Fibroblast of skin of right biceps (primary cell): Measurements from ENCODE around the gene P4HTM.
A peak's percentile ranks its signal among the peaks of the same experiment; 100 is the strongest.
"Not testable (repeated sequence)": the region's sequence is repeated elsewhere in the genome, so short reads cannot be mapped to it uniquely, and the experiment has no call there.

Source experiments
- DNase-seq: peaks from one replicate; pipeline ENCODE4 v3.0.0-alpha.2; 2013

The P4HTM gene

DNA sequence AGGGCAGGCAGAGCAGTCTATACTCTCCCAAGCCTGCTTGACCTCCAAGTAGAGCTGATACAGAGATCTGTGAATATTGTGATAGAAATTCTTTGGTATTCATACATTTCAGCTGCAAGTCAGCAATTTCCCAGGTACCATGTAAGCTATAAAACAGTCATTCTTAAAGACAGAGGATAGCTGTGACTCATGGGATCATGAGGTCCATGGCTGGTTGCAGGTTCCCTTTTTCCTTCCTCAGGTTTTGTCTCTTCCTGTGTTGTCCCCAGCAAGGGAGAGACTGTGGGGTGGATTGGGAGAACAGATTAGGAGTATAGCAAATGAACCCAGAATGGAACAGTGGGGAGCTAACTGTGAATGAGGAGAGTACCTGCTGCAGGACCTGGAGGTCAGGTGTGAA lies 5.4 kb upstream of the P4HTM start:
- no peak for DNase-seq

DNA sequence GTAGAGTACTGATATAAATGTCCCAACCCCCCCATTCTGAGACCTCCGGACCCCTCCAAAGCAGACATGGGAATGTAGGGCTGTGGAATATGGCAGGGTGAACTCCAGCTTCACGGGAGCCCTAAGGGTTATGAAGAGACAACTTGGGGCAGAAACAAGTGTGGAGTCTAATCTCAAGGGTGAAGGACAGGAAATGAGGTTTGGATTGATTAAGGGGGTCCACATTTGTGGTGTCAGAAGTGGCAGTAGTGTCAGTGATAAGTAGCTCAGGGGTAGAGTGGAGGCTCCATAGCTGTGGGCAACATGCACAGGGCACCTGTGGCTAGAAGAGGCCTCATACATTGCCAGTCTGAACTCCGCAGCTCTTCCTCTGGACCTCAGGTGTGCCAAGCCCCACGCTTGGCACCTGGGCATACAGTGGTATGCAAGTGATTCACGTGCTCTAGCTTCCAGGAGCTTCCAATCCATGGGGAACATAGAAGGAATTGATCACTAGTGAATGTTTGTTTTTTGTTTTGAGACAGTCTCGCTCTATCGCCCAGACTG lies 4.1 kb upstream of the P4HTM start:
- DNase-seq, result no peak

DNA sequence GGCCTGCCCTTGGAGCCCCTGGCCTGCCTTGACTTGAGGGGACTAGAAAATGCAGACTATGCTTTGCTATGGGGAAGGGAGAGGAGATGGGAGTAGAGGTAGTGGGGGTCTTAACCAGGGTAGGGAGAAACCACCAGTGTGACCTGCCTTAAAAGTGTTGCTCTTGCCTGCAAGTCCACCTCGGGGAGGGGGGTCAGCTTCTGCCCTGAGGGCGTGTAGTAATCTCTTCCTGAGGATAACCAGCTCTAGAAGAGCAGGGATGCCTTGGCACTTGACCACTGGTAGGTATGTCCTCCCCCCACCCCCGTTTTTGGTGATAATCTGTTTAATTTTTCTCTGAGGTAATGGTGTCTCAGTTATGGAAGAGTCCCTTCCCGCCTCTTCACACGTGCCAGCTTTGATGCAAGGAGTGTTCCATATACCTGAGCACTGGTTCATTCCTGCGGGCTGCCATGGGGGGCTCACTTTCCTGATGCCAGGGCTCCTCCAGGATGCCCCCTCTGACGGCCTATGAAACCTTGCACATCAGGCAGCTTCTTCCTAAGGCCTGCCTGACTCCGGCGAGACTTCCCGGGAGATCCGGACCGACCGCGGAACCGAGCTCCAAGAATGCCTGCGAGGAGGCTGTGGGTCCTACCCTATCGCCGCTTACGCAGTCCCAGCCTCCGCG lies 780 bp upstream of the P4HTM start:
- DNase-seq, result no peak

DNA sequence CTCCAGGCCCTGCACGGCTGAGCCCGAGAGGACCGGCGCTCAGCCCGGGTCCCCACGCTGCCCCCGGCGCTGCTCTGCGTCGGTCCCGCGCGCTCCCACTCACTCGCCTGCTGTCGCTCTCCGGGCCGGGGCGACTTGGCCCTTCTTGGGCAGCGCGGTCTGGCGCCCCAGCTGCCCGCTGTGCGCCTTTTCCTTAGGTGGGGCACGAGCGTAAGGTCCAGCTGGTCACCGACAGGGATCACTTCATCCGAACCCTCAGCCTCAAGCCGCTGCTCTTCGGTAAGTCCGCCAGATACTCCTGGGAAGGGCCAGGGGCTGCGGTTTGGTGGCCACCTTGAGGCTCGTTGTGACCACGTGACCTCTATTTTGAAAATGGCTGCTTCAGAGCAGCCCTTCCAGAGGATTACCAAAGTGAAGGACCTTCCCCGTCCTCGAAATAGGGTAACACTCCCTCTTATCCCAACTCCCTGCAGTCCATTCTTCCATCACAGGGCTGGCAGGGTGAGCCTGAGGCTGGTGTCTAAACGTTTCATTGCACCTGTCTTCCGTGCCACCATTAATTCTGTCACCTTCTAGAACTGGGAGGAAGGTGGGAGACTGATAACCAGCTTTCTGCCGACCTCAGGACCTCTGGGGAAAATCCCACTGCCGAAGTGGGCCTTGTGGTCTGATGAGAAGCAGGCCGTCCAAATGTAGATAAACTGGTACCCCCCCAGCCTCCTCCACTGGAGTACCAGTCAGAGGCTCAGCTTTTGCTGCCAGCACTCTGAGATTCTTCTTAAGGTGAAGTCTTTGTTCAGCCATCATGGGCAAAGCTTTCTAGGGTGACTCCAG lies 812 bp downstream of the P4HTM start:
- peak; percentile 14 for DNase-seq

DNA sequence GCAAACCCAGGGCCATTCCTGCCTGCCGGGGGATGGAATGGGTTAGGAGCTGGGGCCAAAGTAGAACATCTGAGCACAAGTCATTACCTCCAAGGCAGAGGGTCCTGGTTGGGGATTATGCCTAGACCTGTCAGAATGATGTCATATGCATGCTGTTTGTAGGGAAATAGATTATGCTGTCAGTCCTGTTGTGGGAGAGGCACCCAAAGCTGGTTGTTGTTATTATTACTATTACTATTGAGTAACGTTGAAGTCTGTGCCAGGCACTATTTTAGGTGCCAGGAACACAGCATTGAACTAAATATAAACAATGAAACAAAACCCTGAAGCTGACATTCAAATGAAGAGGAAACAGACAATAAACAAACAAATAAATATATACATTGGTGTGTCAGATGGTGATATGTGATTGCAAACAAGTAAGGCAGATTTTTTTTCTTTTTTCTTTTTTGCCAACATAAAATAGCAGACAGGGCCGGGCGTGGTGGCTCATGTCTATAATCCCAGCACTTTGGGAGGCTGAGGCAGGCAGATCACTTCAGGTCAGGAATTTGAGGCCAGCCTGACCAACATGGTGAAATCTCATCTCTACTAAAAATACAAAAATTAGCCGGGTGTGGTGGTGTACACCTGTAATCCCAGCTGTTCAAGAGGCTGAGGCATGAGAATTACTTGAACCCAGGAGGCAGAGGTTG lies 2.0 kb downstream of the P4HTM start:
- no peak for DNase-seq

DNA sequence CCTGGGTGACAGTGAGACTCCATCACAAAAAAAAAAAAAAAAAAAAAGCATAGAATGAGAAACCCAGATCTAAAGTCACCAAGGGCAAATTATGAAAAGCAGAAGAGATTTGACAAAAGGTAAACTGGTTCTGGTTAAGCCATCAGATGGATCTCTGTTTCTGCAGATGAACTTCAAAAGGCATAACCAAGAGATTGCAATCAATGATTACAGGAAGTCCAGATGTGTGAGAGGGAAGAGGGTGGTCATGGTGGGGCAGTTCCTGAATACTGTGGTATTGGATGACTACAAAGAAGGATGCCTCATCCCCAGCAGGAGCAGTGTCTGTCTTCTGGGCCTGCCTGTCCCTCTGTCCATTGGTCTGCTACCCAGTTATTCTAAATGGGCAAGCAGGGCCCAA lies 3.8 kb downstream of the P4HTM start:
- DNase-seq, result no peak

DNA sequence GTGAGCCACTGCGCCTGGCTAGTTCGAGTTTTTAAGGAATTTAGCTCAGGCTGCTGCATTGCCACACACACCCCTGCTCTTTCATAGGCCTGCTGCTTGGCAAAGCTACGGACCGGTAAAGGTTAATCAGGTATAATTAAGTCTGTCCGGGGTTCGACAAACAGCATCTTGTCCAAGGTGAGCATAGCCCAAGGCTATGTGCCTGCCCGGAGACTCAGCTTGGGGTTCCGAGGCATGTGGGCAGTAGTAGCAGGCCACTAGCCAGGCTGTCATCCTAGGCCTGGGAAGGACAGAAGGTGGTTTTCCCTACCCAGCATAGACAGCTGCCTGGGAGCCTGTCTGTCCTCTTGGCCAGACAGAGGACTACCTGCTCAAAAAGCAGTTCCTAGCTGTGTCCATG lies 6.6 kb downstream of the P4HTM start:
- no peak for DNase-seq

DNA sequence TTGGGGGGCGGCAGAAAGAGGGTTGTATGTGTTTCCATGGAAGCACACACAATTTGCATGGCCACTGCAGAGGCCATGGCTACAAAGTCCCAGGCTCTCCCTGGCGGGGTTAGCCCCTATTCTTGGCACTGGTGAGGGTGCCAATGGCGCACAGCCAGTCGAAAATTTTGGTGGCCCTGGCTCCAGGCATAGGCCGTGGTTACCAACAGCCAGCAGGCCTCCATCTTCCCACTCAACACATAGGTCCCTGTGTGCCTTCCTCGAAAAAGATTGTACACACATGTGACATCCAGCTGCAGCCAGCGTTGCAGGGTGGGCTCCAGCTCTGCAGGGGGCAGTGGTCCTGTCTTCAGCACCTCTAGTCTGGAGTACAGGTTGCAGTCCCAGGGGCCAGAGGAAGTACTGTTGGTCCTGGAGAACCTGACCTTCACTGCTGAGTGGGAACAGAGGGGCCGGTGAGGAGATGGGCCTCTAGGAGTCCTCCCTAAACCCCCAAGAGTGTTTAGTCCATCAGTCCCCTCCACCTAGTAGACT lies 7.1 kb downstream of the P4HTM start:
- DNase-seq, result no peak

DNA sequence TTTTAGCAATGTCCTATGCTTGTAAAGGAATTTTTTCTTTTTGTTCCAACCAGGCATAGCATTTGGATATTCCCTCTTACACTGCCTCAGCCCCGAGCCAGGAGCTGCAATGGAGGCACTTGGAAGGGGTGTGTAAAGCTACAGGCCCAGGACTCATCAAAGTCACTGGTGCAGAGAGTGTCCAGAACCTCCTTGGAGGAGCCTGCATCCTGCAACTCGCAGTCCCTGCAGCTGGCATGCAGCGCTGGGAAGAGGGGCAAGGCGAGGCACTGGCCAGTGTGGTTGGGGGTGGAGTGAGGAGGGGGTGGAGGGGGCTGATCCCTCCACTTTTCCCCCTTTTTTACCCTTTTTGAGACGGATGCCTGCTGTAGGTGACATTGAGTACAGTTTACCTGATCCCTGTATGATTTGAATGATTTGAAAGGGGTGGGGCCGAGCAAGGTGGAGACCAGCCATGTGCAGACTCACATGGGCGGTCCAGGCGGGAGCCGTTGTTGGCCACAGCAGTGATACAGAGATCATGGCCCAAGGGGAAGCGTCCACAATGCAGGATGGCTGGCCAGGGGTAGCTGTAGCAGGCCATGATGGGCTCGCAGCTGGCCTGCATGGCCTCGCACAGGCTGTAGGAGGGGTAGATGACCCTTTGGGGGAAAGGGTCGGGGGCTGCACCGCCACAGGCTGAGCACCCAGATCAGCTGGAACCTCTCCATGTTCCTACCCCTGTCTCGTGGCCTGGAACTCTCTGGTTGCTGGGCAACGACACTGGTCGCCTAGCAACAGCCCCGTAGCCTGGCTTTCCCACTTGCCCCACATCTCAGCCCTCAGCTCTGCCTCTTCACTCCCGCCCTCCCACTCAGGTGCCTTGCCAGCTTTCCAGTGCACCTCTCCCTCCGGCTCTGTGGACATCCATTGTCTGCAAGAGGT lies 7.9 kb downstream of the P4HTM start:
- no peak for DNase-seq

DNA sequence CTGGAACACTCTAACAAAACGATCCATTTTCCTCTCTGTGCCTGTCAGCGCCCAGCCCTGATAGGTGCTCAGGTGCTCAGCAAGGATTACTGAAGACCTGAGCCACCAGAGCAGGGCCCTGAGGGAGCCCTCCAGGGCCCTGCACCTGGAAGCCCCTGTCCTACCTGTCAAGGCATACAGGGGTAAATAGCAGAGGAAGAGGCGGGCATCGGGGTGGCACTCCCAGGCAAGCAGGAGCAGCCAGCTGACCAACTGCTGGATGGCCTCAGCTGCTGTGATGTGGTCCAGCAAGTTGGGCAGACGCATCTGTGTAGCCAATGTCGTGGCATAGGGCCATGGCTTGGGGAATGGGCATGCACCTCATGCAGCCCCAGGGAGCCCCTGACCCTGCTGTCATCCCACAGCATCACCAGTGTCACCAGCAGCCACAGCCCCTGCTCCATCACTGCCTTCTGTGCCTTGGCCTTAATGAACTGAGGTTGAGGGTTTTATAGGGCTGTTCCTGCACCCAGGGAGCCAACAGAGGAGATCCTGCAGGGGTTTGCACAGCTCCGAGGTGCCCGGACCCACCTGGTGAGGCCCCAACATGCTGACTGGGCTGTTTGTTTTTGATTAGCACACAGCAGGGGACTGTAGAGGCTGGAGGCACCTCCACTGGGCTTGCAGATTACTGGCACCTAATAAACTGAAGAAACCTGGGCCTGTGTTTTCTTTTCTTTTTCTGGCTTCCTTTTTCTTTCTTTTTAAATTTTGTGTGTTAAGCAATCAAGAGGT lies 9.2 kb downstream of the P4HTM start:
- DNase-seq, result no peak

DNA sequence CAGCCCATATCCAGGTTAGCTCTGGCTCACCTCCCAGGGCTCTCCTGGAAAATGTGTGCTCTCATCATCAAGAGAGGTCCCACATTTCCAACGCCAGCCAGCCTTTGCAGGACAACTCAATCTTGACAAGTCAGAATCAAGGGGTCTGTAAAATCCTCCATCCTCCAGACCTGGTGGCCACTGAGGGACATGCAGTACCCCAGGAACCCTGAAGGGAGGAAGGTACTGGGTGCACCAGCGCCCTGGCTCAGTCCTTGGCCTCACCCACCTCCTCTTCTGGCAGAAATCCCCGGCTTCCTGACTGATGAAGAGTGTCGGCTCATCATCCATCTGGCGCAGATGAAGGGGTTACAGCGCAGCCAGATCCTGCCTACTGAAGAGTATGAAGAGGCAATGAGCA lies 11.1 kb downstream of the P4HTM start:
- no peak for DNase-seq

DNA sequence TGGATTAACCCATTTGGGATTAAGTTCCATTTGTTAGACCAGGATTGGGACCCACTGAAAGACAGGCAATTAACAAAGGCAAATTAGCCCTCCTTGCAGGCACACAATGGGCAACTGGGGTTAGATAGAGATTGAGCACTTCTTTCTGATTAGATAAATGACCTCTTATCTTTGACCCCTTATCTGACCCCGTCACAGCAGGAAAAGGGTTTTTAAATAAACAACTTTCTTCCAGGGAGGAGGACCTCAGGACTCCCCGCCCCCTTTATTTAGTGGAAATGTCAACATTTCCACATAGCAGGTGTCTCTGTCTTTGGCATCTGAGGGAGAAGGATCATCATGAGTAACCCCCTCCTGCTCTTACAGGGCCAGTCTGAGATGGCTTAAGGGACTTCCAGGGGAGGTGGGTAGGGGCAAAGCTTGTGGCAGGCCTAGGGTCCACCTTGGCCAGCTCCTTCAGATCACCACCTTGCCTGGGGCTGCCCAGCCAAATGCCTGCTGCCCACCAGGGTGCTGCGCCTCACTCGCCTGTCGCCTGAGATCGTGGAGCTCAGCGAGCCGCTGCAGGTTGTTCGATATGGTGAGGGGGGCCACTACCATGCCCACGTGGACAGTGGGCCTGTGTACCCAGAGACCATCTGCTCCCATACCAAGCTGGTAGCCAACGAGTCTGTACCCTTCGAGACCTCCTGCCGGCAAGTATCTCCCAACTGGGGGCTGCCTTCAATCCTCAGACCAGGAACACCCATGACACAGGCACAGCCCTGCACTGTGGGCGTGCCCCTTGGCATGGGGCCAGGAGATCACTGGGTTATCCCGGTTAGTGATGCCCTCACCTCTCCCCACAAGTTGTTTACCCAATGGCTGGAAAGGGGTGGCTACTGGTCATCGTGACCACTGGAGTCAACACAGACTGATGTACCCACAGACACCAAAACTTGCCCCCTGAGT lies 14.6 kb downstream of the P4HTM start:
- DNase-seq, result no peak

DNA sequence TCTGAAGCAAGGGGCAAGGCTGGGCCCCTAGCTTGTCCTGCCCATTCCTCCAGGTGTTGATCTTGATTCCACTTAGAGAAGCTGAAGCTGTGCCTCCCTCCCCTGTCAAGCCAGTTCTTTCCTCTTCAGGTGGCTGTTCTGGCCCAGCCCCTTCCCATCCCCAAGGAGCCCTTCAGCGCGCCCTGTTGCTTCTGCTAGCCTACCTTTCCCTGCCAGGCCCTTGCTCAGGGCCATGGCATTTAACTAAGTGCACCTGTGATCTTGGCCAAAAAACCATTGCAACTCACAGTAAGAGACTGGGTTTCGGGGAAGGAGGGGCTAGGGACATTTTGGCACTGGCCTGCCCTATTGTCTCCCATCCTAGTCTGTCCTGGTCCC lies 15.3 kb downstream of the P4HTM start:
- no peak for DNase-seq

DNA sequence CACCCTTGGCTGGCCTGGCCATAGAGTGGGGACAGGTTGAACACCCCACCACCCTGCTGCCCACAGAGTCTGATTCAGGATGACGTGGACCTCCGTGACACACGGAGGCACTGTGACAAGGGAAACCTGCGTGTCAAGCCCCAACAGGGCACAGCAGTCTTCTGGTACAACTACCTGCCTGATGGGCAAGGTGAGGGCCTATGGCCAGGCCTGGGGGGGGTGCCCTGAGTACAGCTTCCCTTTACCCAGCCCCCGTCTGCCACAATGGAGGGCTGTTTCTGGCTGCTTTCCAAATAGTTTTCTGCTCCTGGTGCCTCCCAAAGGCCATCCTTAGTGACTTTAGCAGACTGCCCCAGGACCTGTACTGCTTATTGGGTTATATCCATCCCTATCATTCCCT lies 16.0 kb downstream of the P4HTM start:
- no peak for DNase-seq

DNA sequence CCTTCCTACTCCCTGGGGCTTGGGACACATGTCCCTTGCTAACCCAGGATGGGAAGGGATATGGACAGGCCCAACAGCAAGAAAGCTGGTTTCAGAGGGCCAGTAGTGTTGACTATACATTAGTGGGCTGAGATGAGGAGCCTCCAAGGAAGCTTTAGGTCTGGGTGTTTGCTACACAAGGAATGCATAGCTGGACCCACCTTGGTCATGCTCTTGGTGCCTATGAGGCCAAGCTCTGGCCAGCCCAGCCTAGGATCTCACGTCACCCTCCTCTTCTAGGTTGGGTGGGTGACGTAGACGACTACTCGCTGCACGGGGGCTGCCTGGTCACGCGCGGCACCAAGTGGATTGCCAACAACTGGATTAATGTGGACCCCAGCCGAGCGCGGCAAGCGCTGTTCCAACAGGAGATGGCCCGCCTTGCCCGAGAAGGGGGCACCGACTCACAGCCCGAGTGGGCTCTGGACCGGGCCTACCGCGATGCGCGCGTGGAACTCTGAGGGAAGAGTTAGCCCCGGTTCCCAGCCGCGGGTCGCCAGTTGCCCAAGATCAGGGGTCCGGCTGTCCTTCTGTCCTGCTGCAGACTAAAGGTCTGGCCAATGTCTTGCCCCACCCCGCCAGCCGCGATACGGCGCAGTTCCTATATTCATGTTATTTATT lies 16.5 kb downstream of the P4HTM start:
- no peak for DNase-seq

DNA sequence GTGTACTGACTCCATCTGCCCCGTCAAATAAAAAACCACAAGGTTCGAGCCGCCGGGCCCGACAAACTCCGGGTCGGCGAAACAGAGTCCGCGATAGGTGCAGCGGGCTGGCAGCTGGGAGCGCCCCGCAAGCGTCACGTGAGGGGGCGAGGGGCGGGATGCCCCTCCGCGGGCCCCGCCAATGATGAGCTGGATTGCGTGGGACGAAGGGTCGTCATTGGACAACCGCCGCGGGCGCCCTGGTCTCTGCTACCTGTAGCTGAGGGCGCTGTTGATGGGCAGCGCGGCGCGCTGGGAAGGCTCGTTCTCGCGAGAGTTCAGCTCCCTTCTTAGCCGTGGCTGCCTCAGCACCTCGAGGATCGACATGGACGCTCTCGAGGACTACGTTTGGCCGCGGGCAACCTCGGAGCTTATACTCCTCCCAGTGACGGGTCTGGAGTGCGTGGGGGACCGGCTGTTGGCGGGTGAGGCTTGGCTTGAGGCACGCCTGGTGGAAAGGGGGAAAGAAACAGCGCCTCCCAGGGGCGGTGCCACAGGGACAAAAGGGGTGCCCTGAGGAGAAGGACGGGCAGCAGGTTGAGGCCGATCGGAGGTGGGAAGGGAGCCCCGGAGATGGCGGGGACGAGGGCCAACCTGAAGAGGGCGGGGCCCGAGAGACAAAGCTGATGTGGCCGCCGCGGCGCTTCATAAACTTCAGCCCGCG lies 17.2 kb downstream of the P4HTM start, which contains the start of gene WDR6:
WDR6 (plus strand) TSS at position 324 of the 703 bp plus-strand sequence; CDS start at position 365, 41 bp downstream.
- DNase-seq, result peak; percentile 98

DNA sequence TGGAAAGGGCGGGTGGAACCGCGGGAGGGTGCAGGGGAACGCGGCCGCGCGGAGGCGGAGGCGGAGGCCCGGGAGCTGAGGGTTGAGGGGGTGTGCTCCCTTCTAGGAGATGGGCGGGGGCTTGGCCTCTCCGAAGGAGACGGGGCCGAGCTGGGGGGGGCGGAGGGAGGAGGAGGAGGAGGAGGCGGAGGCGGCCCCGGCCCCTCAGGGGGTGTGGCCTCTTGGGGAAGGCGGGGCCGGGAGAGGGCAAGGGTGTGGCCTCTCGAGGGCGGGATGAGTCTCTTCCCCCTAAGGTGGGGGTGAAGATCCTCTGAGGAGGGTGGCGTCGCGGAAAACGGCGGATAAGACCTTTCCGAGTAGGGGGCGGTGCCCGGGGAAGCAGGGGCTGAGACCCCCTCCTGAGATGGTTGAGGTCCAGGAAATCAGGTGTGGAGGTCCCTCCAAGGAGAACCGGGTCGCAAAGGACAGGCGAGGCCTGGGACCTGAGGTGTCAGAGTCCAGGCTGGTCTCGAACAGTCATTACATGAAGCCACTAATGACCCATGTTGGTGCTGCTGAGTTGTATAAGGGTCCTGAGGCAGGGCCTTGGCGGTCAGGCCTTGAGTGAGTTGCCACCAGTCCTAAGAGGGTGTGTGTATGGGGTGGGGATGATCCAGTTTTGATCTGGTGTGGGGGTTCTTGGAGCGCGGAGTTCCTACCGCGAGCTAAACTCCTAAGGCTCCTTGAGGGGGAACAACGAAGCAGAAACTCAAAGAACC lies 17.9 kb downstream of the P4HTM start:
- DNase-seq, result peak; percentile 93

DNA sequence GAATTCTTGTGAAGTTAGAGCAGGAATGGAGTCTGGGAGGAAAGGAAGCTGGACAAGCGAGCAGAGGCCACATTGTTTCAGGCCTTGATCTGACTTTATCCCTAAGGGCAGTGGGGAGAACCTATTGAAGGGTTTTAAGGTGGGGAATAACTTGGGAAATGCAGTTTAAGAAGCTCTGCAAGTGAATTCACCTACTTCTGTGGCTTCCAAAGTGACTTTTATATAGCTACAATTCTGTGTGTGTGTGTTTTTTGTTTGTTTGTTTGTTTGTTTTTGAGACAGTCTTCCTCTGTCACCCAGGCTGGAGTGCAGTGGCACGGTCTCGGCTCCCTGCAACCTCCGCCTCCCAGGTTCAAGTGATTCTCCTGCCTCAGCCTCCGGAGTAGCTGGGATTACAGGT lies 18.6 kb downstream of the P4HTM start:
- not testable (repeated sequence) for DNase-seq
